ENCODE results near the gene STAT1.

The STAT1 gene

GRCh38 chr2:191013932-191014652 is at the start of gene STAT1:
TSS of gene STAT1 (minus strand) at chr2:191014171. CDS start at chr2:191010003, 4,168 bp downstream.
- DNase-seq (ENCODE audit: low read depth): peak; percentile 95

- no peak for DNase-seq (ENCODE audit: low read depth)
These were observed 49.6 kb upstream of the STAT1 start for GRCh38 chr2:191063584-191063983.

GRCh38 chr2:191061381-191061980 is 47.5 kb upstream of the STAT1 start:
- DNase-seq (ENCODE audit: low read depth): no peak

GRCh38 chr2:191059308-191059707 is 45.3 kb upstream of the STAT1 start:
- no peak for DNase-seq (ENCODE audit: low read depth)

- no peak for DNase-seq (ENCODE audit: low read depth)
These were observed 42.3 kb upstream of the STAT1 start for GRCh38 chr2:191056228-191056627.

GRCh38 chr2:191053256-191053655 is 39.3 kb upstream of the STAT1 start:
- DNase-seq (ENCODE audit: low read depth): no peak

GRCh38 chr2:191051825-191052778 is 38.1 kb upstream of the STAT1 start:
- no peak for DNase-seq (ENCODE audit: low read depth)

GRCh38 chr2:191051177-191051576 is 37.2 kb upstream of the STAT1 start:
- DNase-seq (ENCODE audit: low read depth): no peak

- no peak for DNase-seq (ENCODE audit: low read depth)
These were observed 36.6 kb upstream of the STAT1 start for GRCh38 chr2:191050640-191050987.

- DNase-seq (ENCODE audit: low read depth): no peak
These were observed 36.0 kb upstream of the STAT1 start for GRCh38 chr2:191049728-191050639.

GRCh38 chr2:191048073-191048472 is 34.1 kb upstream of the STAT1 start:
- DNase-seq (ENCODE audit: low read depth): no peak

- DNase-seq (ENCODE audit: low read depth): no peak
These were observed 31.2 kb upstream of the STAT1 start for GRCh38 chr2:191045141-191045540.

- no peak for DNase-seq (ENCODE audit: low read depth)
These were observed 29.5 kb upstream of the STAT1 start for GRCh38 chr2:191043438-191043837.

- no peak for DNase-seq (ENCODE audit: low read depth)
These were observed 27.6 kb upstream of the STAT1 start for GRCh38 chr2:191041418-191042161.

GRCh38 chr2:191039616-191040015 is 25.6 kb upstream of the STAT1 start:
- DNase-seq (ENCODE audit: low read depth): no peak

GRCh38 chr2:191038741-191039140 is 24.8 kb upstream of the STAT1 start:
- no peak for DNase-seq (ENCODE audit: low read depth)

GRCh38 chr2:191038241-191038725 is 24.3 kb upstream of the STAT1 start:
- DNase-seq (ENCODE audit: low read depth): peak; percentile 30

GRCh38 chr2:191037351-191037750 is 23.4 kb upstream of the STAT1 start:
- no peak for DNase-seq (ENCODE audit: low read depth)

GRCh38 chr2:191036363-191036762 is 22.4 kb upstream of the STAT1 start:
- no peak for DNase-seq (ENCODE audit: low read depth)

GRCh38 chr2:191032588-191033429 is 18.8 kb upstream of the STAT1 start:
- DNase-seq (ENCODE audit: low read depth): no peak
